Measurements from ENCODE around the gene KRTAP5-1.

GRCh38 chr11:1546077-1546535 is 39.0 kb downstream of the KRTAP5-1 start:
- no peak for TF ChIP-seq CTCF (optimal IDR thresholded peaks at IDR 0.05 in 1 of 3, IDR thresholded peaks at IDR 0.05 in 1 of 3, conservative IDR thresholded peaks at IDR 0.05 in 1 of 3; ENCODE audit: extremely low read depth in 1 of 3, insufficient read depth in 2 of 3, low read length in 3 of 3)
- no peak for TF ChIP-seq EZH2 (IDR thresholded peaks at IDR 0.05; ENCODE audit: low read length)
